Activated T-cell treated with anti-CD3 and anti-CD28 coated beads for 1 hour (primary cell): Measurements from ENCODE around the gene JMJD8.
"Not testable (repeated sequence)": the region's sequence is repeated elsewhere in the genome, so short reads cannot be mapped to it uniquely, and the experiment has no call there.

Experiments used
- DNase-seq: peaks from one replicate; pipeline ENCODE4 v3.0.0-alpha.2; 2020; ENCODE audit warnings: low read depth

JMJD8 gene

GRCh38 chr16:708959-709358 lies 24.8 kb upstream of the JMJD8 start:
- DNase-seq = no peak

- no peak for DNase-seq
These were observed 23.9 kb upstream of the JMJD8 start for GRCh38 chr16:708019-708418.

DNA sequence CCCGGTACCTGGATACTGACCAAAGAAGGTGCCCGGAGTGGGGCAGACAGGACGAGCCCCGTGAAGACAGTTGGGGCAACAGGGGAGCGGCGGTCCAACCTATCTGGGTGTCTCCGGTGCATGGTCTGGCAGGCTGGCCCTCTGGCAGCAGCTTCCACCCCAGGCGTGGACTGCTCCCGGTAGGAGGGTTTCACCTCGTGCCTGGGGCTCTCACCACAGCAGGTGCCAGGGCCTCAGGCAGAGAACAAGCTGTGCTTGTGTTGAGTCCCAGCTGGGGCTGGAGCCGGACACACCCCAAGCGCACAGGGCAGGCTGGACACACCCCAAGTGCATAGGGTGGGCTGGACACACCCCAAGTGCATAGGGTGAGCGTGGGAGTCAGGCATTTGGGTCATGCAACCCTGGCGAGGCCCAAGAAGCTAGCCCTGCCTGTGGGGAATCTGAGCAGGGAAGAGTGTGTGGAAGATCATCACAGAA lies 23.0 kb upstream of the JMJD8 start:
- no peak for DNase-seq

DNA sequence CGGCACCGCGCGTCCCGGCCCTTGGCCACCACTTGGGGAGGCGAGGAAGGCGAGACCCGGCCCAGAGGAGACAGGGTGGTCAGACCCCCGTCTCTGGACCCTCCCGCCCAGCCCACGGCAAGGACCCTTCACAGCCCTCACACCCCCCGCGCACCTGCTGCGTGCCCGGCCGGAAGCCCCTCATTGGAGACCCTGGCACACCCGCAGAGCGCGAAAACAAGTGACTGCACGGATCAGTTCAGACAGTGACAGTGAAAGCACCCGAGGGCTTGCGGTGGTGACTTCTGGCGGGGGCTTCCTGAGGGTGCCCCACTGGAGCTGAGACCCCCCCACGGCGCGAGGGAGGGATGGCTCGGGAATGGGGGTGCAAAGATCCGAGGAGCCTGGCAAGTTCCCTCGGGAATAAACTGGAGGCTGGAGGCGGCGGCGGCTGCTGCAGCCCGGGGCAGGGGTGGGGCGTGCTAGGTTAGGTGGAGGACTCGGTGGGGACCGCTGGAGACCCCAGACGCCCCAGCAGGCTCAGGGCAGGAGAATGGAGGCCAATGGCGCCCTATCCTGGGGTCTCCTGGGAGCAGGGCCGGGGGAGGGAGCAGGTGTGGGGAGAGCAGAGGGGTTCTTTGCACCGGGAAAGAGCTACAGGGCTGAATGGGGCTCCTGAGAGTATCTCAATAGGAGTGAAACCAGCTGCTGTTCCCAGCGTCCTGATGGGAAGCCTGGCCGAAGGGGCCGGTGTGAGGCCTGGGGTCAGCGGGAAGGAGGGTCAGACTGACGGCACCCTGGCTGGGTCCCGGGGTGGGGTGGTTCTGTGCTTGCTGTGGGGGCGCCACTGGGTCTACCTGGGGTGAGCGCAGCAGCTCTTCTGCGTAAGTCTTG lies 22.3 kb upstream of the JMJD8 start:
- no peak for DNase-seq

GRCh38 chr16:705431-706188 lies 21.5 kb upstream of the JMJD8 start, which contains the start of gene FBXL16:
Gene FBXL16 (minus strand): TSS chr16:705801. CDS start chr16:697405, 8,396 bp downstream.
- no peak for DNase-seq

DNA sequence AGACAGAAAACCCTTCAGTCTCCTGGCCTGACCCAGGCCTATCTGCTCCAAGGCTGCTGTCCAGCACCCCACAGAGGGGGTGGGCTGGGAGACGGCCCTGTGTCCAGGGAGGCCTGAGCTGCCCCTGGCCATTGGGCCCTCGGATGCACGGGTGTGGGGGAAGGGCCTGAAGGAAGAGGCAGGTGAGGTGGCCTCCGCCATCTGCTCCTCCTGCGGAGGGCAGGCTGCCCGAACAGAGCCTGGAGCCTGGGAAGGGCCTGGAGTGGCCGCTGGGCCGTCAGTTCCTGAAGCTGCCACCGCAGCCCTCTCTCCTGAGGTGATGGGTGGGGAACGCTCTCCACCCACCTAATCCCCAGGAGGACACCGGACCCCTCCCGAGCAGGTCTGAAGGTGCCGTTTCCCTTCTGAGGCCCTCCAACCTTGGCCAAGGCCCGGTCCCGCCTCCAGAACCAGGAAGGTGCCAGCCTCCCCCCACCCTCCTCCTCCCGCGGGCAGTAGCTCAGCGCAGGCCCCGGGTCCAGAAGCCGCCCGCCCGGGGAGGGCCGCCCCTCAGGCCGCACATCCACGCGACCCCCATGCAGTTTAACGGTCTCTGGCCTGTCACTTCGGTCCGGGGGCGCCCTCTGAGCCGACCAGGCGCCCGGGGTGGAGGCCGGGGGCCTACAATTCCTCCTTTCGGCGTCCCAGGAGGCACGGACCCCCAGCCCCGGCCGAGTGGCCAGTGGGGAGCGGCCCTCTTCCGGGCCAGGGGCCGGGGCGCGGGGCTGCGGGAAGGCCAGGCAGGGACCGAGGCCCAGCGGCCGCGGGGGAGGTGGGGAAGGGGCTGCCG lies 20.6 kb upstream of the JMJD8 start:
- DNase-seq = no peak

DNA sequence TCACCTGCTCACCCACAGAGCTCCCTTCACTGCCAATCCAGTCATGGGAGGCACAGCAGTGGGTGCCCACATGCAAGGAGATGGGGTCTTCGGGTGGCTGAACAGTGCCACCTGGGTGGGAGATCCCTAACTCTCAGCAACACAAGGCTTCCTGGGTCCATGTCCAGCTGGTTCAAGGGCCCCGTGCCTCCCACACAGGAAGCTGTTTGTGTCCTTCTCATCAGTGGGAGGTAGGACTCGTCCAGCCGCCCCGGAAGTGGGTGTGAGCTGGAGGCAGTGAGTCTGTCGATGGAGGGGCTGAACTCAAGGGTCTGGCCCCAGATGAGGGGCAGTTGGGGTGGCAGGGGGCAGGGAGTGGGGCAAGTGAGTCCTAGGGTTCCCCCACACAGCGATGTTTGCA lies 19.9 kb upstream of the JMJD8 start:
- no peak for DNase-seq

GRCh38 chr16:703406-703805 lies 19.3 kb upstream of the JMJD8 start:
- no peak for DNase-seq

DNA sequence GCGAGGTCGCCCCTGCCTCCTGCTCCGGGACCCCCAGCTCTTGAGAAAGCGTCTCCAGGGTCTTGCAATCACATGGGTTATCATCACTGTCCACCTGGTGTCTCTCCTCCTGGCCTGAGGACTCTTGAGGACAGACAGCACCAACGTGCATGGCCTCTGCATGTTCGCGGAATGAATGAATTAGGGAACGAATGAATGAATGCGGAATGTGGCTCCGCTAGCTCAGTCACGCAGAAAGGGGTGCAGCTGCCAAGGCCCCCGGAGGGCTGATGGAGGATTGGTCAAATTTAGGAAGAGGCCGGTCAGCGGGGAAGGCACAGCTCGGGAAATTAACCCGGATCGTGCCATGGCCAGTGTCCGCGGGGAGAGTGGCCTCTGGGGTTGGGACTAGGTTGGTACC lies 18.2 kb upstream of the JMJD8 start:
- no peak for DNase-seq

DNA sequence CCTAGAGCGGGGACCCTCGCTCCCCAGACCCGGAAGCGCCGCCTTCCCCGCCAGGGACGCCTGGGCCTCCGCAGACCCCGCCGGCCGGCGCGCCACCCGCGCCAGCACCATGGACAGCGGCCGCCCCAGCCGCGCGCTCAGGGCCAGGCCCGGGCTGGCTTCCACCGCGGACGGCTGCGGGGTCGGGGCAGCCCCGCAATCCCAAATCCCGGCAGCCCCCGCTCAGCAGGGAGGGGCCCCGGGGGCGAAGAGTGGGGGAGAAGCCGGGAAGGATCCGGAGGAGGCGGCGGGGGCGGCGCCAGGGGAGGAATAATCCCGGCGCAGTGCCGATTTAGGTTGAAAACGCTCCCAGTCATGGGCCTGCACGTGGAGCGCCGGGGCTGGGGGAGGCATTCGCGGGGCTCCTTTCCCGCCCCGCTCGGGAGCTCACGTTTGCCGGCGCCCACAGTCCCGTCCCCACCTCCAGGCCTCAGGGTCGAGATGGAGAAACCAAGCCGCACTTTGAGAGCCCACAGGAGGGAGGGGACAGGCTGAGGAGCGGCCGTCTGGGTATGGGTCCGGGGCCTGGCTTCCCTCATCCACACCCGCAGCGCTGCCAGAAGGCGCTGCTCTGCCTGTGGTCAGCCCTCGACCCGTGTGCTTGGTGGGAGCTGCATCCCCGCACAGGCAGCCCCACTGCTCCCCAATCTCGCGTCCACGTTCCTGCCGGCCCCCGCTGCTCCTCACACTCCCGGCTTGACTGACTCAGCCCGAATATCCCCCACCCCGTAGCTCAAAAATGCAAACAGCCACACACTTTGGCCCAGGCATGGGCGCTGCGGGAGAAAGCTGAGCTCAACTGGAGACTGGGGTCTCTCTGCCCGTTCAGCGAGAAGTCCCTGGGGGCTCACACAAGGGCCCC lies 16.8 kb upstream of the JMJD8 start:
- DNase-seq = peak; percentile 44

- no peak for DNase-seq
These were observed 15.0 kb upstream of the JMJD8 start for GRCh38 chr16:698911-699671.

DNA sequence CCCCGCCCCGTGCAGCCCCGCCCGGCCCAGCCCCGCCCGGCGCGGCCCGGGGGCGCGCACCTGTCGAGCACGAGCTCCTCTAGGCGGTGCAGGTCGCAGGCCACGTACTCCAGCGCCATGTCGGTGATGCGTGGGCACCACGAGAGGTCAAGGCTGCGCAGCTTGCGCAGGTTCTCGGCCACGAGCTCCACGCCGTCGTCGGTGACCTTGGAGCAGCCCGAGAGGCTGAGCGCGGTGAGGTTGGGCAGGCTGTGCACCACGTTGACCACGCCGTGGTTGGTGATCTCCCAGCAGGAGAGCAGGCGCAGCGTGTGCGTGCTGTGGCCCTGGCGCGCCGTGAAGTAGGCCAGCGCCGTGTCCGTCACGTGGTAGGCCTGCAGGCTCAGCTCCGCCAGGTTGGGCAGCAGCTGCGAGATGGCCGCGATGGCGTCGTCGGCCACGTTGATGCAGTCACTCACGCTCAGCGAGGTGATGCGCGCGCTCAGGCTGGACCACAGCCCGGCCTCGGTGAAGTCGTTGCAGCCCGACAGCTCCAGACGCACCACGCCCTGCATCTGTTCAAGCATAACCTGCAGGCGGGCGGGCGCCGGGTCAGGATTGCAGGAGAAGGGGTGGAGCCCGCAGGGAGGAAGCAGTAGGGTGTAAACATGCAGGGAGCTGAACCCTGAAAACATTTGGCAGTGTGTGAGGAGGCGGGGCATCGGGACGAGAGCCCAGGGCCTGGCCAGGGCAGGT lies 11.4 kb upstream of the JMJD8 start:
- DNase-seq = peak; percentile 55

- DNase-seq = no peak
These were observed 10.8 kb upstream of the JMJD8 start for GRCh38 chr16:694863-695354.

- no peak for DNase-seq
These were observed 10.2 kb upstream of the JMJD8 start for GRCh38 chr16:694187-694862.

GRCh38 chr16:693766-694165 lies 9.6 kb upstream of the JMJD8 start:
- DNase-seq = no peak

DNA sequence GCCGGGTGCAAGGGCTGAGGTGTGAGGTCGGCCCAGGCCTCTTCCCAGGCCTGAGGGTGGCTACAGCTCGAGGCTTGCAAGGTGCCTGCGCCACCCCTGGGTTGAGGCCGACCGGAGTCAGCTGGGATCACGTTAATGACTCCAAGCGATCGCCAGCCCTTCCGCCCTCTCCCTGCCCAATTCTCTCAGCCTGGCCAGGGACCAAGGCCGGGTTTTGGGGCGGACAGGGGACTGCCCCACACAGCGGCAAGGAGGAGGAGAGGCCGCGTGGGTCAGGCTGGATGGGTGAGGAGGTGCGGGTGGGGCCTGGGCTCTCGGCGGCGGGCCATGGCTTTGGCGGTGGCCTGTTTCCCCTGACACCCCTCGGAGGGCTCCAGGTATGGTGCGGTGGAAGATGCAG lies 9.2 kb upstream of the JMJD8 start:
- no peak for DNase-seq

DNA sequence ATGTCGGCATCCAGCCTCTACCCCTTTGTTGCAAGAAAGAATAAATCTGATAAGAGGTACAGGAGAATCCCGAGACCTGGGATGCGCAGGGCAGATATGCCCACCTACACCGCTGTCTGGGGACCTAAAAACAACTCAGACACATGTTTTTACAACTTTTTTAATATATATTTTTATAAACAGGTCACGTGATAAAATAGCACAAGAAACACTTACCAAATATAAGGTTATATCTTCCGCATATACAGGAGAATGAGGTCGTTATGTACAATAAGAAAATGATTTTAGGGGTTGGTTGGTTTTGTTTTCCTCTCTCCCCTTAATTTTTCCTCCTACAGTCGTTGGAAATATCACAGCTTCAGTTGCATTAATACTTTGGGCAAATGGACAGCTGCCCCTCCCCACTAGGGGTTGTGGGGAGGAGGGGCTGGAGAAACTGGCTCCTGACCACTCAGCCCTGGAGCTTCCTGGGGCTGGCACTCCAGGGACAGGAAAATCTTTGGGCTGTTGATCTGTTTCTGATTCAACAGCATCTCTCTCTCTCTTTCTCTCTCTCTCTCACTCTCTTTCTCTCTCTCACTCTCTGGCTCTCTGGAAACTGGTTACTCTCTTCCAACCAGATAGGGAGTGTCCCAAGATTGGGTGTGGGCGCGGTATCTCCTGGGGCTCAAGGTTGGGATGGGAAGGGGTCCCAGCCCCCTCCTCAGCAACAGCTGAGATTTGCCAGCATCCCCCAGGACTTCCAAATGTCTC lies 8.4 kb upstream of the JMJD8 start:
- no peak for DNase-seq

DNA sequence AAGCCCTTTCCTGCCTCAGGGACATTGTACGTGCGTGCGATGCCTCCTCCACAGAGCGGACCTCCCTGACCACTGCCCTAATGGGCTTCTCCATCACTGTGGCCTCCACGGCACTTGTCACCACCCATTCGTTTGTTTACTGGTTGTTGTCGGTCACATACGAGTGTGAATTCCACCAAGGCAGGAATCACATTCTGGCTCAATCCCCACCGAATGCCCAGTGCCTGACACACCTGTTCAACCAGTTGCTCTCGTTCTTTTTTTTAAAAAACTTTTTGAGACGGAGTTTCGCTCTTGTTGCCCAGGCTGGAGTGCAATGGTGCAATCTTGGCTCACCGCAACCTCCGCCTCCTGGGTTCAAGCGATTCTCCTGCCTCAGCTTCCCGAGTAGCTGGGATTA lies 7.1 kb upstream of the JMJD8 start:
- DNase-seq = not testable (repeated sequence)
